Body of pancreas (tissue), 4 donors: ENCODE measurements around the gene PLCB2.

Source experiments
- POLR2A ChIP-seq, 3 donors: fragments of 450-650 bp; IDR thresholded peaks; one replicate each; pipeline ENCODE4 v1.6.1; 2016; ENCODE audit warnings: antibody characterized with exemption in 3 of 3, mild to moderate bottlenecking in 2 of 3
- TF ChIP-seq, protein P1 (sequence below), 7 experiments: fragments of 450-650 bp in 4 of 7; fragments of 200-600 bp in 3 of 7; sonication (generic) in 3 of 7; IDR thresholded peaks; one replicate each; pipeline ENCODE4 v1.5.1; 2016 to 2019; ENCODE audit warnings: antibody characterized with exemption in 7 of 7

DNA sequence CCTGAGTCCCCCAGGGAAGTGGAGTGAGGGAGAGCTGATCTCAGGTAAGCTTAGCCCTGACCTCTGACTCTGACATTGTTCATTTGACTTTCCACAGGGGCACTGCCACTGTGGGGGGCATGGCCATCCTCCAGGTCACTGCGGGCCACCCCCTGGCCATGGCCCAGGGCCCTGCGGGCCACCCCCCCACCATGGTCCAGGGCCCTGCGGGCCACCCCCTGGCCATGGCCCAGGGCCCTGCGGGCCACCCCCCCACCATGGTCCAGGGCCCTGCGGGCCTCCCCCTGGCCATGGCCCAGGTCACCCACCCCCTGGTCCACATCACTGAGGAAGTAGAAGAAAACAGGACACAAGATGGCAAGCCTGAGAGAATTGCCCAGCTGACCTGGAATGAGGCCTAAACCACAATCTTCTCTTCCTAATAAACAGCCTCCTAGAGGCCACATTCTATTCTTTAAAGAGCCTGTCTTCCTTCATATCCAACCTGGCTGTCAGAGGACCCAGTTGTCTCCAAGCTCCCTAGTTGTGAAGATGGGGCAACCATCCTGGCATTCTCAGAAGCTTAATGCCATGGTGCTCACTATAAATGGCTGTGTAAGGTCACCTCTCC, 48.3 kb upstream of the PLCB2 start:
- no peak for TF ChIP-seq POLR2A (IDR thresholded peaks at IDR 0.05)
- TF ChIP-seq, protein P1, sequence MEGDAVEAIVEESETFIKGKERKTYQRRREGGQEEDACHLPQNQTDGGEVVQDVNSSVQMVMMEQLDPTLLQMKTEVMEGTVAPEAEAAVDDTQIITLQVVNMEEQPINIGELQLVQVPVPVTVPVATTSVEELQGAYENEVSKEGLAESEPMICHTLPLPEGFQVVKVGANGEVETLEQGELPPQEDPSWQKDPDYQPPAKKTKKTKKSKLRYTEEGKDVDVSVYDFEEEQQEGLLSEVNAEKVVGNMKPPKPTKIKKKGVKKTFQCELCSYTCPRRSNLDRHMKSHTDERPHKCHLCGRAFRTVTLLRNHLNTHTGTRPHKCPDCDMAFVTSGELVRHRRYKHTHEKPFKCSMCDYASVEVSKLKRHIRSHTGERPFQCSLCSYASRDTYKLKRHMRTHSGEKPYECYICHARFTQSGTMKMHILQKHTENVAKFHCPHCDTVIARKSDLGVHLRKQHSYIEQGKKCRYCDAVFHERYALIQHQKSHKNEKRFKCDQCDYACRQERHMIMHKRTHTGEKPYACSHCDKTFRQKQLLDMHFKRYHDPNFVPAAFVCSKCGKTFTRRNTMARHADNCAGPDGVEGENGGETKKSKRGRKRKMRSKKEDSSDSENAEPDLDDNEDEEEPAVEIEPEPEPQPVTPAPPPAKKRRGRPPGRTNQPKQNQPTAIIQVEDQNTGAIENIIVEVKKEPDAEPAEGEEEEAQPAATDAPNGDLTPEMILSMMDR (IDR thresholded peaks at IDR 0.05): no peak
